ENCODE results near the gene E2F1.

The E2F1 gene

GRCh38 chr20:33687370-33687915 is 1.3 kb upstream of the E2F1 start:
- DNase-seq = no peak

- no peak for DNase-seq
Measured at GRCh38 chr20:33686984-33687366, 790 bp upstream of the E2F1 start.

- peak; percentile 58 for DNase-seq
Measured at GRCh38 chr20:33685328-33686099, 671 bp downstream of the E2F1 start.

GRCh38 chr20:33684533-33685327 is 1.5 kb downstream of the E2F1 start:
- no peak for DNase-seq

- no peak for DNase-seq
Measured at GRCh38 chr20:33681728-33682353, 4.3 kb downstream of the E2F1 start.

GRCh38 chr20:33681288-33681687 is 4.9 kb downstream of the E2F1 start:
- no peak for DNase-seq

GRCh38 chr20:33680686-33681085 is 5.5 kb downstream of the E2F1 start:
- no peak for DNase-seq

GRCh38 chr20:33679758-33680485 is 6.3 kb downstream of the E2F1 start:
- peak; percentile 19 for DNase-seq

- DNase-seq = no peak
Measured at GRCh38 chr20:33677991-33678702, 8.0 kb downstream of the E2F1 start.

- DNase-seq = no peak
Measured at GRCh38 chr20:33676652-33677645, 9.2 kb downstream of the E2F1 start.

- no peak for DNase-seq
Measured at GRCh38 chr20:33676121-33676520, 10.1 kb downstream of the E2F1 start.

- no peak for DNase-seq
Measured at GRCh38 chr20:33675136-33675959, 10.8 kb downstream of the E2F1 start.

GRCh38 chr20:33674294-33675135 is 11.7 kb downstream of the E2F1 start, which contains the start of gene NECAB3:
TSS of gene NECAB3 (minus strand) at chr20:33674428. CDS start at chr20:33674352, 76 bp downstream.
- peak; percentile 58 for DNase-seq

- no peak for DNase-seq
Measured at GRCh38 chr20:33673410-33674293, 12.5 kb downstream of the E2F1 start.

- DNase-seq = no peak
Measured at GRCh38 chr20:33673114-33673409, 13.1 kb downstream of the E2F1 start.

- DNase-seq = no peak
Measured at GRCh38 chr20:33672426-33673113, 13.6 kb downstream of the E2F1 start.

GRCh38 chr20:33671573-33672288 is 14.5 kb downstream of the E2F1 start:
- no peak for DNase-seq

All from stimulated activated CD4-positive, alpha-beta T cell treated with anti-CD3 and anti-CD28 coated beads, Interleukin-4, amount 100 ng/mL, for 24 hours (primary cell).